ENCODE data around the gene GLMP.

- TF ChIP-seq POLR2A (IDR thresholded peaks at IDR 0.05) (no peak), EP300 (IDR thresholded peaks at IDR 0.05) (no peak)
- TF ChIP-seq, protein P1, sequence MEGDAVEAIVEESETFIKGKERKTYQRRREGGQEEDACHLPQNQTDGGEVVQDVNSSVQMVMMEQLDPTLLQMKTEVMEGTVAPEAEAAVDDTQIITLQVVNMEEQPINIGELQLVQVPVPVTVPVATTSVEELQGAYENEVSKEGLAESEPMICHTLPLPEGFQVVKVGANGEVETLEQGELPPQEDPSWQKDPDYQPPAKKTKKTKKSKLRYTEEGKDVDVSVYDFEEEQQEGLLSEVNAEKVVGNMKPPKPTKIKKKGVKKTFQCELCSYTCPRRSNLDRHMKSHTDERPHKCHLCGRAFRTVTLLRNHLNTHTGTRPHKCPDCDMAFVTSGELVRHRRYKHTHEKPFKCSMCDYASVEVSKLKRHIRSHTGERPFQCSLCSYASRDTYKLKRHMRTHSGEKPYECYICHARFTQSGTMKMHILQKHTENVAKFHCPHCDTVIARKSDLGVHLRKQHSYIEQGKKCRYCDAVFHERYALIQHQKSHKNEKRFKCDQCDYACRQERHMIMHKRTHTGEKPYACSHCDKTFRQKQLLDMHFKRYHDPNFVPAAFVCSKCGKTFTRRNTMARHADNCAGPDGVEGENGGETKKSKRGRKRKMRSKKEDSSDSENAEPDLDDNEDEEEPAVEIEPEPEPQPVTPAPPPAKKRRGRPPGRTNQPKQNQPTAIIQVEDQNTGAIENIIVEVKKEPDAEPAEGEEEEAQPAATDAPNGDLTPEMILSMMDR (IDR thresholded peaks at IDR 0.05) = no peak
Measured at GRCh38 chr1:156251527-156251926, 44.0 kb downstream of the GLMP start.

Measured in tibial nerve (tissue), 4 donors.